Measurements from ENCODE around the gene ZFP90.

DNA sequence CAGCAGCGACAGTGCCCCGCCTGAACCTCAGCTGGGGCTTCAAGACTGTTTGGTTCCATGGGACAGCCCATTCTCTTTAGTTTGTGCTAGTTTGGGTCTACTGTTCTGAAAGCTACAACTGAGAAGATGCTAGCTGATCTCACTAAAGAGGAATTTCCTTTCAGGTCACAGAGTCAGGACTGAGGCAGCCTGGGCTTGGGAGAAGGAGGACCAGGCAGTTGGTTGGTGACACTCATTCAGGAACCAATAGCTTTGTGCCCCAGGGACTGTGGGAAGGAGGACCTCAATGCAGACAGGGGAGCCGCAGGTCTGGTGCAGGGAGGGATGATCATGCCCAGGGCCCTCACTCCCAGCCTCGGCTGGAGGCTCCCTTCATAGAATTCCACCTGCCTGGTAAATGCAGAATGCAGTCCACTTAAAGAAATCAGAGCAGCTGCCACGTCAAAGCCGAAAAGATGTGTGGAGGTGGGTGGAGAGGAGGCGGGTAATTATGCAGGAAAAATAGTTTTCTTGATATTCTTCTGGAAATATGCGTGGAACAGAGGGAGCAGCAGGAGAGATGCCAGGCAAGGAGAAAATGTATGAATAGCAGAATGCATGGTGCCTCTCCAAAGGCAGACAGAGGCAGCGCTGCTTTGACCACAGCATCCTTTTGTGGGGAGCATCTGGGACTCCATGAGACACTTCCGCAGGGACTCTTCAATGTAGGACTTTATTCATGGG lies 32.6 kb upstream of the ZFP90 start:
- TF ChIP-seq, protein P1, sequence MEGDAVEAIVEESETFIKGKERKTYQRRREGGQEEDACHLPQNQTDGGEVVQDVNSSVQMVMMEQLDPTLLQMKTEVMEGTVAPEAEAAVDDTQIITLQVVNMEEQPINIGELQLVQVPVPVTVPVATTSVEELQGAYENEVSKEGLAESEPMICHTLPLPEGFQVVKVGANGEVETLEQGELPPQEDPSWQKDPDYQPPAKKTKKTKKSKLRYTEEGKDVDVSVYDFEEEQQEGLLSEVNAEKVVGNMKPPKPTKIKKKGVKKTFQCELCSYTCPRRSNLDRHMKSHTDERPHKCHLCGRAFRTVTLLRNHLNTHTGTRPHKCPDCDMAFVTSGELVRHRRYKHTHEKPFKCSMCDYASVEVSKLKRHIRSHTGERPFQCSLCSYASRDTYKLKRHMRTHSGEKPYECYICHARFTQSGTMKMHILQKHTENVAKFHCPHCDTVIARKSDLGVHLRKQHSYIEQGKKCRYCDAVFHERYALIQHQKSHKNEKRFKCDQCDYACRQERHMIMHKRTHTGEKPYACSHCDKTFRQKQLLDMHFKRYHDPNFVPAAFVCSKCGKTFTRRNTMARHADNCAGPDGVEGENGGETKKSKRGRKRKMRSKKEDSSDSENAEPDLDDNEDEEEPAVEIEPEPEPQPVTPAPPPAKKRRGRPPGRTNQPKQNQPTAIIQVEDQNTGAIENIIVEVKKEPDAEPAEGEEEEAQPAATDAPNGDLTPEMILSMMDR (IDR thresholded peaks at IDR 0.05 in 2 of 3, conservative IDR thresholded peaks at IDR 0.05 in 1 of 3; ENCODE audit: borderline replicate concordance in 1 of 3, insufficient read depth in 1 of 3, low read depth in 2 of 3, low read length in 2 of 3) = no peak
- TF ChIP-seq POLR2AphosphoS5 (IDR thresholded peaks at IDR 0.05; ENCODE audit: low read depth, low read length) (no peak), POLR2A (IDR thresholded peaks at IDR 0.05; ENCODE audit: borderline replicate concordance, extremely low read depth, insufficient read depth, insufficient read length) (no peak), SIN3A (IDR thresholded peaks at IDR 0.05; ENCODE audit: low read depth) (no peak), SP1 (IDR thresholded peaks at IDR 0.05; ENCODE audit: low read depth) (no peak), TCF7L2 (IDR thresholded peaks at IDR 0.05; ENCODE audit: borderline replicate concordance, extremely low read depth, insufficient read depth, insufficient read length) (no peak), YY1 (IDR thresholded peaks at IDR 0.05; ENCODE audit: extremely low read depth, insufficient replicate concordance, low read depth, low read length) (no peak)
- TF ChIP-seq, protein P2, sequence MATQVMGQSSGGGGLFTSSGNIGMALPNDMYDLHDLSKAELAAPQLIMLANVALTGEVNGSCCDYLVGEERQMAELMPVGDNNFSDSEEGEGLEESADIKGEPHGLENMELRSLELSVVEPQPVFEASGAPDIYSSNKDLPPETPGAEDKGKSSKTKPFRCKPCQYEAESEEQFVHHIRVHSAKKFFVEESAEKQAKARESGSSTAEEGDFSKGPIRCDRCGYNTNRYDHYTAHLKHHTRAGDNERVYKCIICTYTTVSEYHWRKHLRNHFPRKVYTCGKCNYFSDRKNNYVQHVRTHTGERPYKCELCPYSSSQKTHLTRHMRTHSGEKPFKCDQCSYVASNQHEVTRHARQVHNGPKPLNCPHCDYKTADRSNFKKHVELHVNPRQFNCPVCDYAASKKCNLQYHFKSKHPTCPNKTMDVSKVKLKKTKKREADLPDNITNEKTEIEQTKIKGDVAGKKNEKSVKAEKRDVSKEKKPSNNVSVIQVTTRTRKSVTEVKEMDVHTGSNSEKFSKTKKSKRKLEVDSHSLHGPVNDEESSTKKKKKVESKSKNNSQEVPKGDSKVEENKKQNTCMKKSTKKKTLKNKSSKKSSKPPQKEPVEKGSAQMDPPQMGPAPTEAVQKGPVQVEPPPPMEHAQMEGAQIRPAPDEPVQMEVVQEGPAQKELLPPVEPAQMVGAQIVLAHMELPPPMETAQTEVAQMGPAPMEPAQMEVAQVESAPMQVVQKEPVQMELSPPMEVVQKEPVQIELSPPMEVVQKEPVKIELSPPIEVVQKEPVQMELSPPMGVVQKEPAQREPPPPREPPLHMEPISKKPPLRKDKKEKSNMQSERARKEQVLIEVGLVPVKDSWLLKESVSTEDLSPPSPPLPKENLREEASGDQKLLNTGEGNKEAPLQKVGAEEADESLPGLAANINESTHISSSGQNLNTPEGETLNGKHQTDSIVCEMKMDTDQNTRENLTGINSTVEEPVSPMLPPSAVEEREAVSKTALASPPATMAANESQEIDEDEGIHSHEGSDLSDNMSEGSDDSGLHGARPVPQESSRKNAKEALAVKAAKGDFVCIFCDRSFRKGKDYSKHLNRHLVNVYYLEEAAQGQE (IDR thresholded peaks at IDR 0.05; ENCODE audit: low read depth) = no peak
